ENCODE data around the gene THSD4.

DNA sequence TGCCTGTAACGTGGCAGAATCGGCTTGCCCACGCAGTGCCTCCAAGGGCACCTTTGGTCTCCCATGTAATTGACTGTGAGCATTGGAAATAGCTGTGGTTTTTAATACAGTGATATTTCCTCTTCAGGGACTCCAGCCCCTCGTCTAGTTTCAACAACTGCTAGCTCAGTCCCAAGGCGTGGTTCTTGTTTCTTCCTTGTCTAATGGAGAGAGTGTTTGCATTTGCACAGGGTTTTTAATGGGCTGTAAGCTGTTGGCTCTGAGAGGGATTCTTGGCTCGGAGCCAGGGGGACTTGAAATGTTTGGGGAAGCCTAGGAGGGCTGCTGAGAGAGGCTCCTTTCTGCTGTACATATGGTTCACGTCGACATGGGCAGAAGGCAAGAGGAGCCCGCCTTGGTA is 86.2 kb downstream of the THSD4 start:
- TF ChIP-seq, protein P1, sequence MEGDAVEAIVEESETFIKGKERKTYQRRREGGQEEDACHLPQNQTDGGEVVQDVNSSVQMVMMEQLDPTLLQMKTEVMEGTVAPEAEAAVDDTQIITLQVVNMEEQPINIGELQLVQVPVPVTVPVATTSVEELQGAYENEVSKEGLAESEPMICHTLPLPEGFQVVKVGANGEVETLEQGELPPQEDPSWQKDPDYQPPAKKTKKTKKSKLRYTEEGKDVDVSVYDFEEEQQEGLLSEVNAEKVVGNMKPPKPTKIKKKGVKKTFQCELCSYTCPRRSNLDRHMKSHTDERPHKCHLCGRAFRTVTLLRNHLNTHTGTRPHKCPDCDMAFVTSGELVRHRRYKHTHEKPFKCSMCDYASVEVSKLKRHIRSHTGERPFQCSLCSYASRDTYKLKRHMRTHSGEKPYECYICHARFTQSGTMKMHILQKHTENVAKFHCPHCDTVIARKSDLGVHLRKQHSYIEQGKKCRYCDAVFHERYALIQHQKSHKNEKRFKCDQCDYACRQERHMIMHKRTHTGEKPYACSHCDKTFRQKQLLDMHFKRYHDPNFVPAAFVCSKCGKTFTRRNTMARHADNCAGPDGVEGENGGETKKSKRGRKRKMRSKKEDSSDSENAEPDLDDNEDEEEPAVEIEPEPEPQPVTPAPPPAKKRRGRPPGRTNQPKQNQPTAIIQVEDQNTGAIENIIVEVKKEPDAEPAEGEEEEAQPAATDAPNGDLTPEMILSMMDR (IDR thresholded peaks at IDR 0.05; ENCODE audit: low read depth, low read length): no peak
- no peak for TF ChIP-seq EZH2phosphoT487 (IDR thresholded peaks at IDR 0.05; ENCODE audit: low read depth)

Data from OCI-LY3 (cell line).